ENCODE data around the gene FAM120A. TPM values are rescaled to one million over a fixed set of nuclear protein-coding genes. Genes with fewer than 3 reads are reported as not detected.

The FAM120A gene
- total RNA-seq, 1 donor from 2014 or later: 57.7 TPM

DNA sequence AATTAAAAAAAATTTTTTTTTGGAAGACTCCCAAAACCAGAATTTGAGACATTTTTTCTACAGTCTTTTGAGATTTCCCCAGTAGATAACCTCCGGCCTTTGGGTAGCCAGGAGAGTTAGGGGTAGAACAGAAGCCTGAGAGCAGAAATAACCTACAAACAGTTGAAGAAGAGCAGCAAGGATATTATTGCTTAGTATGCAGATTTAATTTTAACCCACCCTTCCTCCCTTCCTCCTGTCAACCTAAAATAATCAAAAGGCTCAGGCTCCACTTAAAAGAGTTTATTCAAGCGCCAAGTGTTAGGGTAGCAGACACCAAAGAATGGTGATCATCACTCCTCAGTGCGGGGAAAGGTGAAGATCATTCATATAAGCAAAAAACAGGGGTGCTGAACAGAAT, 17.4 kb upstream of the FAM120A start:
- Mint-ChIP-seq H3K4me3 (ENCODE audit: unreplicated experiment) (no peak overlapping the region), H3K36me3 (ENCODE audit: low read depth, unreplicated experiment) (peaks cover 2% of the 10 kb centered on the region), H3K4me1 (ENCODE audit: low read depth, unreplicated experiment) (peaks cover 2% of the 10 kb centered on the region), H3K9me3 (ENCODE audit: unreplicated experiment) (peaks cover 2% of the 10 kb centered on the region), H3K27ac (ENCODE audit: unreplicated experiment) (no peak overlapping the region), H3K27me3 (ENCODE audit: low read depth, unreplicated experiment) (no peaks in the 10 kb centered on the region)
- DNase-seq (ENCODE audit: low read depth) (no peak), FAIRE-seq (no peak)
- H2AFZ ChIP-seq (ENCODE audit: low read depth, low read length): no peak overlapping the region
- H3K4me2 ChIP-seq (ENCODE audit: low read length): no peak overlapping the region
- H3K27ac ChIP-seq (ENCODE audit: low read depth, low read length): no peak overlapping the region
- H4K20me1 ChIP-seq (ENCODE audit: insufficient read depth, low read length): no peaks in the 10 kb centered on the region
- no peak overlapping the region for H3K9ac ChIP-seq (ENCODE audit: low read length)
- H3K4me1 ChIP-seq (ENCODE audit: insufficient read depth, low read length): no peaks in the 10 kb centered on the region
- no peaks in the 10 kb centered on the region for H3K27me3 ChIP-seq (ENCODE audit: insufficient read depth, low read length)
- no peaks in the 10 kb centered on the region for H3K36me3 ChIP-seq (ENCODE audit: insufficient read depth, low read length)
- no peaks in the 10 kb centered on the region for H3K9me3 ChIP-seq (ENCODE audit: insufficient read depth, low read depth, low read length)
- H3K4me3 ChIP-seq (ENCODE audit: insufficient read depth, low read depth, low read length): no peak overlapping the region
- TF ChIP-seq, protein P1, sequence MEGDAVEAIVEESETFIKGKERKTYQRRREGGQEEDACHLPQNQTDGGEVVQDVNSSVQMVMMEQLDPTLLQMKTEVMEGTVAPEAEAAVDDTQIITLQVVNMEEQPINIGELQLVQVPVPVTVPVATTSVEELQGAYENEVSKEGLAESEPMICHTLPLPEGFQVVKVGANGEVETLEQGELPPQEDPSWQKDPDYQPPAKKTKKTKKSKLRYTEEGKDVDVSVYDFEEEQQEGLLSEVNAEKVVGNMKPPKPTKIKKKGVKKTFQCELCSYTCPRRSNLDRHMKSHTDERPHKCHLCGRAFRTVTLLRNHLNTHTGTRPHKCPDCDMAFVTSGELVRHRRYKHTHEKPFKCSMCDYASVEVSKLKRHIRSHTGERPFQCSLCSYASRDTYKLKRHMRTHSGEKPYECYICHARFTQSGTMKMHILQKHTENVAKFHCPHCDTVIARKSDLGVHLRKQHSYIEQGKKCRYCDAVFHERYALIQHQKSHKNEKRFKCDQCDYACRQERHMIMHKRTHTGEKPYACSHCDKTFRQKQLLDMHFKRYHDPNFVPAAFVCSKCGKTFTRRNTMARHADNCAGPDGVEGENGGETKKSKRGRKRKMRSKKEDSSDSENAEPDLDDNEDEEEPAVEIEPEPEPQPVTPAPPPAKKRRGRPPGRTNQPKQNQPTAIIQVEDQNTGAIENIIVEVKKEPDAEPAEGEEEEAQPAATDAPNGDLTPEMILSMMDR (IDR thresholded peaks at IDR 0.05; ENCODE audit: insufficient read depth, low read depth, low read length): no peak
- TF ChIP-seq EZH2 (IDR thresholded peaks at IDR 0.05; ENCODE audit: insufficient read depth, low read length): no peak
- H3K79me2 ChIP-seq (ENCODE audit: insufficient read depth, low read length): no peaks in the 10 kb centered on the region

DNA sequence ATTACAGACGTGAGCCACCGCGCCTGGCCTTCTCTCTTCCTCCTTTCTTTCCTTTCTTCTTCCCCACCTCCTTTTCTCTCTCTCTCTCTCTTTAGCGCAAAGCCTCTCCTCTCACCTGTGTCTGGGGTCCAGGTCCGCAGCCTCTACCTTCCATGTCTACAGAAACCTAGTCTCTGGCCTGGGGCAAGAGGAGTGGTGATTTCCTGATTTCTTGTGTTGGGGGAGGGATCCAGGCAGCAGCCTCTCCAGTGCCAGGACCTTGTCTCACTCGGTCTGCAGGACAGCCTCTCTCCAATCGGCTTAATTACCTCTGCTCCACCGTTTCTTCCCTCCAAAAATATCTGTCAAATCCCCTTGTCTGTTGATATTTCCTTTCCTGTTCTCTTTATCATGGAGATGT, 16.1 kb upstream of the FAM120A start:
- DNase-seq (ENCODE audit: low read depth) (no peak), FAIRE-seq (no peak)
- peaks cover 2% of the 10 kb centered on the region for H3K4me1 Mint-ChIP-seq (ENCODE audit: low read depth, unreplicated experiment)
- Histone ChIP-seq H3K27ac (ENCODE audit: low read depth, low read length) (no peak overlapping the region), H3K4me3 (ENCODE audit: insufficient read depth, low read depth, low read length) (no peak overlapping the region), H4K20me1 (ENCODE audit: insufficient read depth, low read length) (no peaks in the 10 kb centered on the region), H2AFZ (ENCODE audit: low read depth, low read length) (no peak overlapping the region), H3K27me3 (ENCODE audit: insufficient read depth, low read length) (no peaks in the 10 kb centered on the region), H3K9me3 (ENCODE audit: insufficient read depth, low read depth, low read length) (no peaks in the 10 kb centered on the region), H3K4me2 (ENCODE audit: low read length) (no peak overlapping the region), H3K9ac (ENCODE audit: low read length) (no peak overlapping the region), H3K4me1 (ENCODE audit: insufficient read depth, low read length) (no peaks in the 10 kb centered on the region), H3K36me3 (ENCODE audit: insufficient read depth, low read length) (no peaks in the 10 kb centered on the region), H3K79me2 (ENCODE audit: insufficient read depth, low read length) (no peaks in the 10 kb centered on the region)
- no peak overlapping the region for H3K4me3 Mint-ChIP-seq (ENCODE audit: unreplicated experiment)
- no peak for TF ChIP-seq EZH2 (IDR thresholded peaks at IDR 0.05; ENCODE audit: insufficient read depth, low read length)
- TF ChIP-seq, protein P1 (IDR thresholded peaks at IDR 0.05; ENCODE audit: insufficient read depth, low read depth, low read length): no peak
- H3K27me3 Mint-ChIP-seq (ENCODE audit: low read depth, unreplicated experiment): no peaks in the 10 kb centered on the region
- H3K27ac Mint-ChIP-seq (ENCODE audit: unreplicated experiment): no peak overlapping the region
- peaks cover 2% of the 10 kb centered on the region for H3K36me3 Mint-ChIP-seq (ENCODE audit: low read depth, unreplicated experiment)
- H3K9me3 Mint-ChIP-seq (ENCODE audit: unreplicated experiment): peaks cover 2% of the 10 kb centered on the region

DNA sequence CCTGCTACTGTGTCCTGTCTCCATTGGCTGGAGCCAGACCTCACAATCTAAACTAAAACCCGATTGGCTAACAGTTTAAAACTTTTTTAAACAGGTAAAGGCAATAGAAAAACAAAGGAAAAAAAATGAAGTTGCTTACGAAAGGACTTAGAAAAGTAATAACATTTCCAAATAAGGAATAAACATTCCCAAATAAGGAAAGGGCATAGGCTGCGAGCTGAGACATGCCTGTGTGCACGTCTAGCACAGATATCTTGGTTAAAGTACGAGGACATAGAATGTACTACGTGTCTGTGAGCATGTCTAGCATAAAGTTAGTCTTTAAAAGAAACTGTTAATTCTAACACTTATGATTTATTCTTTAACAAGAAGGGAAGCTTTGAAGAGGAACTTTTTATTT, 15.3 kb upstream of the FAM120A start:
- FAIRE-seq (no peak), DNase-seq (ENCODE audit: low read depth) (no peak)
- Mint-ChIP-seq H3K9me3 (ENCODE audit: unreplicated experiment) (peaks cover 2% of the 10 kb centered on the region), H3K4me3 (ENCODE audit: unreplicated experiment) (no peak overlapping the region), H3K27ac (ENCODE audit: unreplicated experiment) (no peak overlapping the region), H3K27me3 (ENCODE audit: low read depth, unreplicated experiment) (no peaks in the 10 kb centered on the region), H3K36me3 (ENCODE audit: low read depth, unreplicated experiment) (peaks cover 2% of the 10 kb centered on the region), H3K4me1 (ENCODE audit: low read depth, unreplicated experiment) (peaks cover 2% of the 10 kb centered on the region)
- no peaks in the 10 kb centered on the region for H4K20me1 ChIP-seq (ENCODE audit: insufficient read depth, low read length)
- H3K4me3 ChIP-seq (ENCODE audit: insufficient read depth, low read depth, low read length): no peak overlapping the region
- H3K9ac ChIP-seq (ENCODE audit: low read length): no peak overlapping the region
- H3K4me1 ChIP-seq (ENCODE audit: insufficient read depth, low read length): no peaks in the 10 kb centered on the region
- no peaks in the 10 kb centered on the region for H3K79me2 ChIP-seq (ENCODE audit: insufficient read depth, low read length)
- no peak for TF ChIP-seq EZH2 (IDR thresholded peaks at IDR 0.05; ENCODE audit: insufficient read depth, low read length)
- TF ChIP-seq, protein P1 (IDR thresholded peaks at IDR 0.05; ENCODE audit: insufficient read depth, low read depth, low read length): no peak
- H3K4me2 ChIP-seq (ENCODE audit: low read length): no peak overlapping the region
- H3K36me3 ChIP-seq (ENCODE audit: insufficient read depth, low read length): no peaks in the 10 kb centered on the region
- no peak overlapping the region for H3K27ac ChIP-seq (ENCODE audit: low read depth, low read length)
- H2AFZ ChIP-seq (ENCODE audit: low read depth, low read length): no peak overlapping the region
- no peaks in the 10 kb centered on the region for H3K27me3 ChIP-seq (ENCODE audit: insufficient read depth, low read length)
- no peaks in the 10 kb centered on the region for H3K9me3 ChIP-seq (ENCODE audit: insufficient read depth, low read depth, low read length)
